GM18499 (cell line): ENCODE results near the gene RIN3.

Source experiments
- ATAC-seq: cut with Tn5 transposase; IDR thresholded peaks from one replicate; pipeline ENCODE4 v1.9.1; 2021; ENCODE audit warnings: moderate number of reproducible peaks; ENCODE audit not compliant: insufficient read depth, unreplicated experiment

The RIN3 gene

DNA sequence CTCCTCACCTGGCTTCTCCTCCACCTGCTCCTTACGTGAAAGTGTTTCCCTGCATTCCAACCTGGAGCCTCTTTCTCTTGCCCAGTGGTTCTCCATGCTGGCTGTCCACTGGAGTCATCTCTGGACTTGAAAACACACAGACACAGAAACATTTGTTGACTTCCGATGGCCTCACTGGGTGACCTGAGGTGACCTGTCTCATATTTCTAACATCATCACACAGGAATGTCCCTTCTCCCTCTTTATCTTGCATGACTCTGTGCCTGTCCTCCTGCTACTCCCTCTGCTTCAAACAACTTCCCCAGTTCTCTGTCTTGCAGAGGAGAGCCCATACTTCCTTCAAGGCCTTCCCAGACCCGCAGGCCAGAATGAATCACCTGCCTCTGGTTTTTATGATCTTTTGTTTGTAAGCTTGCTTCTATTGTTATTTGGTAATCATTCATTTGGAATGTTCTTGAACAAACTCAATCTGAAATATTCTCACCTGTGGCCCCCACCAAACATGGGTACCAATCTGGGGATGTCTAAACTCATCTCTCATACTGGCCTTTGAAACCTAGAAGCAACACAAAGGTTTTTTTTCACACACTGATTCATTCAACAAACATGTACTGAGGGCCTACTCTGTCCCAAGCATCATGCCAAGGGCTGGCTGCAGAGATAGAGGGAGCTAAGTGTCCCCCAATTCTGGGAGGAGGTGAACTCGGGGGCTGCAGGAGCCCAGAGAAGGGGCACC lies 9.7 kb upstream of the RIN3 start:
- no peak for ATAC-seq

DNA sequence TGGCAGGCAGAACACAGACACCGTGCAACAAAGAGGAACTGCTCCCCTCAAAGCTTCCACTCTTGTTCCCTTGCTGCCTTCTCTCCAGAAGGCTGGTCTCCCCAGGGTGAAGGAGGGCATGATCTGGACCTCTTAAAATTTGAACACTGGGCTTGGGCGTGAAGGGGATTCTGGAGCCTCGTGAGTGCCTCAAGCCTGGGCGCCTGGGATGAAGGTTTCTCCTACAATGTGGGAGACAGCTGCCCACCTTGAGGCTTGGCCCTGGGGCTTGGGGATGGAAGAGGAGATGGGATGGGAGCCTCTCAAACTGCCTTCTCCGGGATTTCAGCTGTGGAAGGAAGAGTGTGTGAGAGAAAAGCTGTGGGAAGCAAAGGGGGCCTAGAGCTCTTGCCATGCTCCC lies 7.8 kb upstream of the RIN3 start:
- ATAC-seq: no peak

DNA sequence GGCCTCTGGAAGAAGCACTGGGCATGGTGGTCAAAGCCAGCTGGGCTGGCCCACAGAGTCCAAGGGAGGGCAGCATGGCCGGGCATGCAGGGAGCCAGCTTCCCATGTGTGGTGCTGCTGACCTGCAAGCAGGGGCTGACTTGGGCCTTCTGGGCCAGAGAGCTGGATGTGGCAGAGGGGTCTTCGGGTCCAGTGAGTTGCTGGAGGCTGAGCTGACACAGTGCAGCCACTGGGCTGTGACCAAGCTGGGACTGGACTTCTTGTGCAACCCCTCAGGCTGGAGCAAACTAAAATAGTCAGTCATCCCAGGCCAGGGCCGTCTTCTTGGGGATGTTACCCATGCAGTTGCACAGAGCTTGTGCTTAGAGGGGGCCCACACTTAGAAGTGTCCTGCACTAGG lies 7.3 kb upstream of the RIN3 start:
- no peak for ATAC-seq

DNA sequence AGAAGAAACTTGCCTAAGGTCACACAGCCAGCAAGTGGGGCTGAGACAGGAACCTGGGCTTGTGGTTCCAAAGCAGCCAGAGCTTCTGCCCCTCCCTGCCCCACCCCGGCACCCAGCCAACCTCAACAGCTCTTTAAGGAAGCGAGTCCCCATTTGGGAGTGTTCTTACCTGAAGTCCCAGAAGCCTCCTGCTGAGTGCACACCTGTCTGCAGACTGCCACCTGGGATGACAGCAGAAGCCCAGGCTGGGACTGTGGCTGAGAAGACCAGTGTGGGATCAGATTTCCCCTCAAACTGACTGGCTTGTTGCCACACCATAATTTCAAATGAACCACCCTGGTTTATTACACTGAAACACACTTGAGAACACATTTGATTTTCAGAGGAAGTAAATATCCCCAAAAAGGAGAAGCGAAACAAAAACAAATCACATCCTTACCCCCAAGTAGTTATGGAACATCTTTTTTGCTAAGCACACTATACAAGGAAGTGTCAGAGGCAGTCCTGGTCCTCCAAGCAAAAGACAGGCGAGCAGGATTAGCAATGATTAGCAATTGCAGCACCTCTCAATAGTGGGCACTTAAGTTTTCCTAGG lies 6.3 kb upstream of the RIN3 start:
- no peak for ATAC-seq

DNA sequence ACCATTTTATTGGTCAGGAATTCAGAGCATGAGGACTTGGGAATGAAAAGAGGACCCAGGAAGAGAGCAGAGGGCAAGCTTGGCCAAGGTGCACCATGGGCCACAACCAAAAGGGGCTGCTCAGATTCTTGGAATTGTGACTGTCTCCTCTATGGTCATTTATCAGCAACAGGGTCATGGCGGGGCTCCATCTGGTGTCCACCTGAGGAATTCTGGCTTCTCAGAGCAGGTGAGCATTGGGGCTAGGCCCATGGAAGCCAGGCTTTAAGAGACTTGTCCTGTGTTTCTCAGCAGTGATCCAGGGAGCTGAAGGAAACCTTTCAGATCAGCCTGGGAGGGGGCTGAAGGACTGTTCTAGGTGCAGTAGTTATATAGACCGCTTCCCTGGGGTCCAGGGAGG lies 2.6 kb upstream of the RIN3 start:
- ATAC-seq: no peak

DNA sequence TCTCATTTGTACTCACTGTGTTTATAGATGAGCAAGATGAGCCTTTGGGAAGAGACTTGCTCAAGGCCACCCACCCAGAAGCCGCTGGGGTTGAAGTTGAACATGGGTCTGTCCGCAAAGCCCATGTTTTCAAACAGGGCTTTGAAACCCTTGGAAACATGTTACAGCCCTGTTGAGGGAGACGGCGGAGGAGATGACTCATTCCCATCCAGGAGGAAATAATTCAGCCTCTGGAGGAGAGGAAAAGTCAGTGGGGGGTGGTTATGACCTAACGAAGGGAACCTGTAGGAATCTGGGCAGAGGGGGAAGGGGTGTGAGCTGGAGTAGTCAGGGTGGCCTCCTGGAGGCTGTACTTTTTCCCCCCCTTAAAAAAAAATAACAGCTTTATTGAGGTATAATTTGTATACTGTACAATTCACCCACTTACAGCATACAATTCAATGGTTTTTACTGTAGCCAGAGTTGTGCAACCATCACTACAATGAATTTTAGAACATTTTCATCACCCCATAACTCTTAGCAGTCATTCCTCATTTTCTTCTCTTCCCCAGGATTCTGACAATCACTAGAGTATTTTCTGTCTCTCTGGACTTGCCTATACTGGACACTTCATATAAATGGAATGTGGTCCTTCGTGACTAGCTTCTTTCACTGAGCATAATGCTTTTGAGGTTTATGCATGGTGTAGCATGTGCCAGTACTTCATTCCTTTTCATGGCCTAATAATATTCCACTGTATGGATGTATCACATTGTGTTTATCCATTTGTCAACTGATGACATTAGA lies 1.9 kb upstream of the RIN3 start:
- ATAC-seq: no peak

DNA sequence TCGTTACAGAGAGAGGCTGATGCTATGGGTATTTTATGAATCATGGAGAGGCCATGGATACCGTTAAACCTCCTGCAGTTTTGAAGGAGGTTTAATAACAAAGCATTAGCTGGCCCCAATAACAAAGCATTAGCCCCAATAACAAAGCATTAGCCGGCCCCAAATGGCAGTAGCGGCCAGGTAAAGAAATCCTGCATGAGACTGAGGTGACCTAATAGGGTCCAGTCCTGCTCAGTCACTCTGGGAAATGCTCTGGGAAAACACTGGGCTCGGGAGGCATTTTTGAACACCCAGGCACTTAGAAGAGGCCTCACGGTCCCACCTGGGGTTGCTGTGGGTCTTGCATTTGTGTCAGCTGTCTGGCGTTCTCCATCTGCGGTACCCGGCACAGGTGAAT lies 776 bp upstream of the RIN3 start:
- ATAC-seq: no peak

DNA sequence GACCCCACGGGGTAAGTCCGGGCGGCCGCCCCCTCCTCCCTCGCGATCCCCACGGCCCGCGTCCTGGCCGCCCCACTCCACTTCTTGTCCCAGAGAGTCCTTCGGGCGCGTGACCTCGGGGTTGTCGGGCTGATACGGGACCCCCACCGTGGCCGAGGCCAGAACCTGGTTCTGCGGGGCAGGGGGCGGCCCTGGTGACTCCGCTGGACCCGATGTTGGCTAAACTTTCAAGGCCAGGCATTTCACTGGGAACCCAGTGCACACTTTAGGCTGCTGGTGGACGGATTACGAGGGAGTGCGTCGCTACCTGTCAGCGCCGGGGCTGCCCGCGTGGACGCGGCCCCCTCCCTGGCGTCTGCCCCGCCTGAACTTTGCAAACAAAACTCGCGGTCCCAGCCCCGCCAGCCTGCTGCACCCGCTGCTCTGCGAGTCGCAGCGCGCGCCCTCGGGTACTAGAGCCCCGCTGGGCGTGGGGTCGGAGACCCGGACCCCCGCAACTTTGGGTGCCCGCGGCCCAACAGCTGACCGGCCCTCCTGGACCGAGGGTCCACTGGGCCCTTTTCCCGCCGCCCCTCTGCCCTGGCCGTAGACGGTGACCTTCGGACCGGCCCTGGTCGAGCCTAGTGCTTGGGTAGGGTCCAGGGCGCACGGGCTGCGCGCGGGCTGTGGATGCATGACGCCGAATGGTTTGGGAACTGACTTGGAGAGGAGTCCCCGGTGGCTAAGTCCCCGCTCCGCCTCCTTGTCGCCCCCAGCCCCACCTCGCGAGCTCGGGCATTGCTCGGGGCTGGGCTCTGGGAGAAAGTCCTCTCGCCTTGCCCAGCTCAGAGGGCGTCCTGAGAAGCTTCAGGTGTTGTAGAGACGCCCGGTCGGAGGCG lies 624 bp downstream of the RIN3 start:
- no peak for ATAC-seq

DNA sequence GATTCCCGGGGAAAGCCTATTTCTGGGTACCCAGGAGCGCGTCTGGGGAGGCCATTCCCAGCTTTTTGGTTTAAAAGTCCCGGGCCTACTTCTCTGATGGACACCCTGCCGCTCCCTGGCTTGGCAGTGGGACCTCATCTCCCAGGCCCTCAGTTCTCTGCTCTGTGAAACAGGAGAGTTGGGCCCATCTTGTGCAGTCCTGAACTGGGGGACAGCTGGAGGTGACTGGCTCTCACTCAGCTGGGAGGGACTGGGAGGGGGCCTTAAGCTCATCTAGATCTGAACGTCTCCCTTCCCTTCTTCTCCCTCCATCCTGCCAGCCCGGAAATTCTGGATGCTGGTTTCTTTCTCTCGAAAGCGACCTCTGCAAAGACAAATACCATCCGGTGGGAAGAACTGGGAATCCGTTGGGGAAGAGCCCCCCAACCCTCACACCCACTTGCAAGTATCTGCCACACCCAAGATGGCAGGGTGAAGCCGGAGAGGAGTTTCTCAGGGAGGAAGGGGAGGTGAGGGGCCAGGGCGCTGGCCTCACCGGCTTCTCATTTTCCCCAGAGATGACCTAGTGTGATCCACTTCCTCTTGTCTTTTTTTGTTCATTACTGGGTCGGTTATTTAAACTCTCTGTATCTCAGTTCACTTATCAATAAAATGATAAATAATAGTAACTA lies 1.4 kb downstream of the RIN3 start:
- no peak for ATAC-seq

DNA sequence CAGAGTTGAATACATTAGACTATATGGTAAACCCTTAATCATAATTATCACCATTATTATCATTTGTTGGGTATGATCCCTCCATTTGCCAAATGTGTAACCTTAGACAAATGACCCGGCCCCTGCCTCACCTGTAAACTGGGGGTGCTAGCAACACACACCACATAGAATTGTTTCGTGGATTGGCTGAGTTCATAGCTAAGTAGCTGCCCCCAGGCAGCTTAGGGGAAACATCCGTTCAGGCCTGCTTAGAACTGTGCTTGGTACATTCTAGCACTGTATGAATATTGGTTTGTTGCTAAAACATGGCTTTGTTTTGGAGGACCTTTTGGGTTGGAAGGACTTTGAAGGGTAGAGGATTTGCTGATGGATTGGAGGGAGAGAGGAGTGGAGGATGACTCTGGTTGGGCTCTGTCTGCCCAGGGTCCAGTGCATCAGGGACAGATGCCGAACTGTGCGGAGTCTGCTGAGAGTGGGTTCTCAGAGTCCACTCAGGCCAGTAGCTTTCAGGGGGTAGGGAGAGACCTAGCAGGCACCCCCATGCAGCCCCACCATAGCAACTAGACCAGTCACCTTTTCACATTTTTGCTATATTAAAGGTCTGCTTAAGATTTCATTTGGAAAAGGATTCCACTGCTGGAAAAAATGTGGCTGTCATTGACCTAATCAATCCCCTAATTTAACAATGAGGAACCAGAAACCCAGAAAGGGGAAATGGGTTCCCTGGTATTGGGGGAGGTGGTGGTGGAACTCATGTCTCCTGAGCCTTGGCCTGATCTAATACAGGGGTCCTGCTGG lies 2.2 kb downstream of the RIN3 start:
- no peak for ATAC-seq

DNA sequence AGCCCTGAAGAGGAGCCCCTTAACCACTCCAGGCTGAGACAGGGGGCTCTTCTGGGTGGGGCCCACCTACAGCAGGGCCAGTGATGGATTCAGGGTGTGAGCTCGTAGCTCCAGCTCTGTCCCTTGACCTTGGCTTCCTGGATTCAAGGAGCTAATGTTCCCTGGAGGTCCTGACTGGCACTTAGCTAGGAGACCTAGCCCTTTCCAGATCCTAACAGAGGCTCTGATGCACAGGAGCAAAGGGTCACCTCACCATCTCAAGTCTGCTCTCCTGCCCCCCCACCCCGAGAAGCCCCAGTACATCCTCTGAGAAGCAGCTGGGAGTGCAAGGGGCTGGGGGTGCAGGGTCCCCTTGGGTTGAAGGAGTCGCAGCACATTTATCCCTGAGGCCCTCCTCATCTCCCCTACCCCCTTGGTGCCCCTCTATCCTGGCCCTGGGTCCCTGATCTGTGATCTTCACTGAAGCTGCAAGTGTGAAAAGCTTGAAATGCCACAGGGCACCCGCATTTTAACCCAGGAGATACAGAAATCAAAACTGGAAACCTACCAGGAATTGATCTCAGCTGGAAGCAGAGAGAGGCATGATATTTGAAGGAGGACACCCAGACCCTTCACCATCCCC lies 2.9 kb downstream of the RIN3 start:
- ATAC-seq: no peak

DNA sequence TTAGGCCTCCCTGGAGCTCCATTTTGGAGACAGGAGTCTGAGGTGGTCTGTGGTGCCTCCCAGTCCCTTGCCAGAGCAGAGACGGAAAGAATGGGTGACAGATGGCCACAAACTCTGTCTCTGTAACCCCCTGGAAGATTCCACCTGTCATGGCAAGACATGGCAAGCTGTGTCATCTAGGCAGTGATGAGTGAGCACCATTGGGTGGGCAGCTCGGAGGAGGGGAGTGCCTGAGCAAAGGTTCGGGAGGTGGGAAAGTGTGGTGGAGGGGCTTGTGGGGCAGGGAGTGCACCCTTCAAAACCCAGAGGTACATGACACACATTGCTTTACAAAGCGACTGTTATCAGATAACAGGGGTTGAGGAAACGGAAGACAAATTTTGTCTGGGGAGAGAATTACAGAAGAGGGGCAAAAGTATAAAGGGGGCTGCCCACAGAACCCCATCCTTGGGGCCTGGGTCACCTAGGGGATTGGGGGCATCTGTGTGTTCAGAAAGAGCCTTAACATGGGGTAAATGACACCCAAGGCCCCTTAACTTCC lies 3.5 kb downstream of the RIN3 start:
- ATAC-seq: no peak

DNA sequence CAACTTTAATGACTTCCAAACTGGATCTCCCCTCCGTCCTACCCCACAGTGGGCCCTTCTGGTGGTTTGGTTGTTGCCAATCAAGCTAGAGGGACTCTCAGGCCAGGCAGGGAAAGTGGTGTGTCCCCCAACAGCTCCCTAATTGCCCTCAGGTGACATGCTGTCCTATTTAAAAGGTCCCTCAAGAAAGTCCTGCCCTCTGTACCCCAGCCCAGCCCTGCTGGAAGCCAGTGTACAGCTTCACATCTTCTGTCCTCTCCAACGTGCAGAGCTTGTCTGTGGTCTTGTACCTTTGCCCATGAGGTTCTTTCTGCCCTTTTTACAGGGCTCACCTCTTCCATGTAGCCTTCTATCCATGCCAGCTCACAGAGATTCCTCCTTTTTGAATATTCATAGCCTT lies 4.2 kb downstream of the RIN3 start:
- ATAC-seq: no peak

DNA sequence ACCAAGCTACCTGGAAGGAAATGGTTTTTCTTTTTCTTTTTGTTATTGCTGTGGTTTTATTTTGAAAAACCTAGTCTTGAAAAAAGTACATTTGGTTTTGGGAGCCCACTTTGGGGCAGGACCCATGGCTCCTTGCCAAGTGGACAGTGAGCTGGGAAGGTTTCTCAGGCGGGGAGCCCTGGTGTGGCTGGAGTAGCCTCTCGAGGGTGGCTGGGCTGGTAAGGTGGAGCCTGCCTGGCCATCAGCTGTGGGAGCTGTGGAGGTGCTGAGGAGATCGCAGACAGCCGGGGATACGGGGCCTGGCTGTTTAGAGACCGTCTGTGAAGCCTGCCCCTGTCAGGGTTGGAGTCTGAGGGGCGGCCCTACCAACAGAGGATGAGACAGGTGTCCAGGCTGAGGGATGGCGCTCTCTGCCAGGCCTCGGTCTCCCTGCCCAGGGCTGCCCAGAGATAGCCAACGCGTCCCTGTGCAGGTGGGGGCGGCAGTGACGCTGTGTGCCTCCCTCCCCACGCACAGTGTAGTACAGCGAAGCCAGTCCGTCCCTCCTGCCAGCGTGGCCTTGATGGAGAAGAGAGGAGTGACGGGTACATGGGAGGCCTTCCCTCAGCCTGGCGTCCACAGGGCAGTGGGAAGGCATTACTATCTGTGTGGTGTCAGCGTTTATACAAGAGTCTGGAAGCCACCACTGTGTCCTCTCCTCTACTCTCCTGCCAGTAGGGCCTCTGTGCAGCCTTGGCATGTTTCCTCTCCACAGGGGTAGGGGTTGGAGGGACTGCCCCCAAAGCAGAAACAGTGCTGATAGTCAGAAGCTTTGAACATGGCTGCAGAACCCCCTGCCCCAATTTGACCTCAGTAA lies 5.9 kb downstream of the RIN3 start:
- ATAC-seq: no peak

DNA sequence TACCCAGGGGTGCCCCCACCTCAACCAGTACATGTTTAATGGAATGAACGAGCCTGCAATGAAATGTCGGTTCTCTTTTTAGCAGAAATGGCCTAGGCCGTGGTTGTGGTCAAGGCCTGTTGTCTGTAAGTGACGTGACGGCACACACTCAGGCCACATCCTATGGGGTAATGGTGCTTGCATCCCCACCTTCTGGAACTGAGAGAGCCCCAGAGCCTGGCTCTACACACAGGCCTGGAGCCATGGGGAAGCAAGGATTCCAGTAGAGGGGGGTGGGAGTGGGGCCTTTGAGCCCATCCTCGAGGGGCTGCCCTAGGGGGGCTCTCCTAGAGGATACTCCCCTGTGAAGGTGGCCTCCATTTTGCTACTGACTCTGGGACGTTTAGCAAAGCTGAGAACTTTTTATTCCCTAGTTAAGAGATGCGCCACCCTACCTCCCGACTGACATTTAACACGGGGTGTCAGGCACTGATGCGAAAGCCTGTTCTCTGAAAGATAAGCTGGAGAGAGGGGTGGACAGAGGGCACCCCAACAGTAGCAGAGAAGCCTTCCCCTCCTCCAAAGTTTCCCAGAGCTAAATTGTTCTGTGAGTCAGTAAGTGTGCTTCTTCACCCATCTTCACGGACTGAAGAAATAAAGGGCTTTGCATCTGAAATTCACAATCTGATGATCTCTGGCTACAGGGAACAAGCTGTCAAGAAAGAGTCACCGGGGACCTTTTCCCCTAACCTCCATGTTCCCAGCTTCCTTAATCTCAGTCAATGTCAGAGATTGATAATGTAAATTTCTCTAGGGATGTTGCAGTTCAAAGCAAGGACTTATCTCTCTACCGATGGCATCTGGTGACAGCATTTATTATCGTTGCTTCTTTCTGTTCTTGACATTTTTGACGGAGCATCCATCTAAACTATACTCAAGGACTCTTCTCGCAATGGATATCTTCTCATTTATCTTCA lies 6.8 kb downstream of the RIN3 start:
- no peak for ATAC-seq

DNA sequence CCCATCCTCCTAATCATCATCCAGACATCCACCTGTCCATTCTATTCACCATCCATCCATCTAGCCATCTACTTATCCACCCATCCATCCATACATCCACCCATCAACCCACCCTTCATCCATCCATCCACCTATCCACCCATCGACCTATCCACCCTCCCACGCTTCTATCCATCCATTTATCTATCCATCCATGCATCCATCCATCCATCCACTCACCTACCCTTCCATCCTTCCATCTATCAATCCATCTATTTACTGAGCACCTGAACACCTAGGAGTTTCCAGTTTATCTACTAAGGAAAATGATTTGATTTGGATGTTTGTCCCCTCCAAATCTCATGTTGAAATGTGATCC lies 7.5 kb downstream of the RIN3 start:
- no peak for ATAC-seq

DNA sequence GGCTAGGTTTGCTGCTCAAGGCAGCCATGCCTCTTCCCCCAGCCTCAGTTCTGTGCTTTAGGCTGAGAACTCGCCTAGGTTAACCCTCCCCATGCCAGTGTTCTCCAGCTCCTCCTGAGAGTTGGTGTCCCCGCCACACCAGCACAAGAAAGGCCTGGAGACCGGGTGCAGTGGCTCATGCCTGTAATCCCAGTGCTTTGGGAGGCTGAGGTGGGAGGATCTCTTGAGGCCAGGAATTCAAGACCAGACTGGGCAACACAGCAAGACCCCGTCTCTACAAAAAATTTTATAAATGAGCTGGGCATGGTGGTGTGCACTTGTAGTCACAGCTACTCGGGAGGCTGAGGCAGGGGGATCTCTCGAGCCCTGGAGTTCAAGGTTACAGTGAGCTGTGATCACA lies 10.2 kb downstream of the RIN3 start:
- no peak for ATAC-seq
